Karpas-422 (cell line): ENCODE data around the gene CEP41. TPM values are rescaled to one million over a fixed set of nuclear protein-coding genes. Genes with fewer than 3 reads are reported as not detected.

Source experiments
- DNase-seq: peaks from one replicate; pipeline ENCODE4 v3.0.0-alpha.2; 2015
- H2AFZ ChIP-seq: fragments of 200-600 bp; sonication (generic); 2 replicates; pipeline ENCODE4 v1.6.1; 2014; ENCODE audit warnings: antibody characterized with exemption, low read length, mixed read lengths
- H3K27ac ChIP-seq: fragments of 200-600 bp; sonication (generic); 2 replicates; pipeline ENCODE4 v1.5.1; 2014; ENCODE audit warnings: mild to moderate bottlenecking, low read length, moderate library complexity
- H3K27me3 ChIP-seq: fragments of 200-600 bp; sonication (generic); 2 replicates; pipeline ENCODE4 v1.6.1; 2014; ENCODE audit warnings: low read length, mixed read lengths
- H3K36me3 ChIP-seq: fragments of 200-600 bp; sonication (generic); 2 replicates; pipeline ENCODE4 v1.6.1; 2014; ENCODE audit warnings: low read length, mixed read lengths; ENCODE audit not compliant: insufficient read depth
- H3K4me1 ChIP-seq: fragments of 200-600 bp; sonication (generic); 2 replicates; pipeline ENCODE4 v1.6.1; 2014; ENCODE audit warnings: mild to moderate bottlenecking, low read length, mixed read lengths
- H3K4me2 ChIP-seq: fragments of 200-600 bp; sonication (generic); 2 replicates; pipeline ENCODE4 v1.6.1; 2014; ENCODE audit warnings: low read length, low read depth, mild to moderate bottlenecking; ENCODE audit not compliant: poor library complexity, severe bottlenecking
- H3K4me3 ChIP-seq: fragments of 200-600 bp; sonication (generic); 2 replicates; pipeline ENCODE4 v1.5.1; 2014; ENCODE audit warnings: mild to moderate bottlenecking, antibody characterized with exemption, low read length, mixed read lengths
- H3K79me2 ChIP-seq: fragments of 200-600 bp; sonication (generic); 2 replicates; pipeline ENCODE4 v1.6.1; 2014; ENCODE audit warnings: mild to moderate bottlenecking, low read length, mixed read lengths
- H3K9ac ChIP-seq: fragments of 200-600 bp; sonication (generic); 2 replicates; pipeline ENCODE4 v1.6.0; 2014; ENCODE audit warnings: low read length
- H3K9me2 ChIP-seq: fragments of 200-600 bp; sonication (generic), shearing (Covaris generic); replicated peaks from 2 replicates; pipeline ENCODE4 v1.6.0; 2014; ENCODE audit warnings: mild to moderate bottlenecking, low read length, moderate library complexity; ENCODE audit not compliant: insufficient read depth
- H3K9me3 ChIP-seq: fragments of 300-700, 200-600 bp; sonication (generic); 2 replicates; pipeline ENCODE4 v1.6.1; 2014; ENCODE audit warnings: low read length, mixed read lengths
- H4K20me1 ChIP-seq: fragments of 200-600 bp; sonication (generic); 2 replicates; pipeline ENCODE4 v1.6.1; 2014; ENCODE audit warnings: mild to moderate bottlenecking, antibody characterized with exemption, low read length, low read depth; ENCODE audit not compliant: insufficient read depth
- total RNA-seq: library from RNA; depleted of rRNA; stranded (reverse); fragments of >200 nt; shearing (Covaris generic); gene quantifications from 2 replicates; pipeline ENCODE4 v1.2.3, GENCODE V29; 2014; ENCODE audit warnings: low replicate concordance

Gene CEP41
- total RNA-seq, 1 experiment from 2014 or later, result 7.3 TPM

GRCh38 chr7:130485734-130486113 is 44.9 kb upstream of the CEP41 start:
- Histone ChIP-seq H2AFZ (0 out of 2 replicates have a peak overlapping the region, but pooled peaks have one; percentile 25), H3K4me1 (peaks cover 29% of the 10 kb centered on the region), H3K9ac (no peak overlapping the region), H3K4me2 (peak overlapping the region; percentile 76), H3K27ac (no peak overlapping the region), H3K27me3 (no peaks in the 10 kb centered on the region), H3K9me2 (no peaks in the 10 kb centered on the region), H3K4me3 (peak overlapping the region; percentile 74; the same call in 1 of the 2 replicates), H3K36me3 (no peaks in the 10 kb centered on the region), H3K79me2 (peaks cover 29% of the 10 kb centered on the region), H3K9me3 (no peaks in the 10 kb centered on the region), H4K20me1 (no peaks in the 10 kb centered on the region)
- DNase-seq, result no peak

DNA sequence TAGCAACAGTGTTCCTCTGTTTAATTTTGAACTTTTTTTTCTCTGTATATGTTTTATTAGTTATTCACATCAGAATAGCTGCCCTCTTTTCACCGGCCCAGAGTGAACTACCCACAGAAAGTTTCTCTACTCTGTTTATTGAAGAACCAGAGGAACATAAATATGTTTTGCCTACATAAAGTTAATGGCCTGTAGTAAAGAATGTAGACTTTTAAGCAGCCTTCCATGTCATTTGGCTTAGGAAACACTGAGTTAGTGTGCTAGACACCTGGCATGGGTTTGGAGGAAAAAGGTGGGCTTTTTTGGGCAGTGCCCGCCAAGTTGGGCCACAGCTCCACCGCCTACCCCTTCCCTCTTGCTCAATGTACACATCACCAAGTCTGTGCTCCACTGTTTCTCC is 42.2 kb upstream of the CEP41 start:
- Histone ChIP-seq H3K27ac (no peak overlapping the region), H3K4me1 (peaks cover 23% of the 10 kb centered on the region), H3K4me3 (no peak overlapping the region), H3K36me3 (no peaks in the 10 kb centered on the region), H3K27me3 (no peaks in the 10 kb centered on the region; the same call in 1 of the 2 replicates), H2AFZ (no peak overlapping the region), H3K9me3 (no peaks in the 10 kb centered on the region), H3K9me2 (no peaks in the 10 kb centered on the region), H4K20me1 (no peaks in the 10 kb centered on the region), H3K79me2 (peaks cover 13% of the 10 kb centered on the region), H3K9ac (no peak overlapping the region), H3K4me2 (no peak overlapping the region)
- DNase-seq, result no peak

DNA sequence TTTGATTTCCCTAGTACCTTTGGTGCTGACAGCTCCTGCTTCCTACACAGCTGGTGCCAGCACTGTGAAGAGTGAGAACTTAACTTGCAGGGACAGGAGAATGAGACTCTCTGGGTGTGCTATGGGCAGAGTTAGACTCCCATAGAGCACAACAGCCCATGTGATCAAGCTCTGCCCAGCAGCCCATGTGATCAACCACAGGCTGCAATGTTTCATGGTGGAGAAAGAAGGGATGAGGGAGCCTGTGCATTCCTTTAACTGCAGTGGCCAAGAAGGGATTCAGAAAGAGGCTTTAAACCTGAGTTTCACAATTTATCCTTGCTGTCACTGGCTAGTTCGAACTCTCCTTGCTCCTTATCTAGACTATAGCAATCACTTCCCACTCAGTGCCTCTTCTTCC is 41.1 kb upstream of the CEP41 start:
- no peaks in the 10 kb centered on the region for H3K9me3 ChIP-seq
- H4K20me1 ChIP-seq, result no peaks in the 10 kb centered on the region
- no peak overlapping the region for H2AFZ ChIP-seq
- peaks cover 16% of the 10 kb centered on the region for H3K4me1 ChIP-seq
- no peaks in the 10 kb centered on the region for H3K9me2 ChIP-seq
- H3K27ac ChIP-seq, result no peak overlapping the region
- H3K9ac ChIP-seq, result no peak overlapping the region
- H3K27me3 ChIP-seq, result no peaks in the 10 kb centered on the region; the same call in 1 of the 2 replicates
- no peak overlapping the region for H3K4me2 ChIP-seq
- H3K79me2 ChIP-seq, result peaks cover 6% of the 10 kb centered on the region
- H3K4me3 ChIP-seq, result no peak overlapping the region
- DNase-seq, result no peak
- no peaks in the 10 kb centered on the region for H3K36me3 ChIP-seq

DNA sequence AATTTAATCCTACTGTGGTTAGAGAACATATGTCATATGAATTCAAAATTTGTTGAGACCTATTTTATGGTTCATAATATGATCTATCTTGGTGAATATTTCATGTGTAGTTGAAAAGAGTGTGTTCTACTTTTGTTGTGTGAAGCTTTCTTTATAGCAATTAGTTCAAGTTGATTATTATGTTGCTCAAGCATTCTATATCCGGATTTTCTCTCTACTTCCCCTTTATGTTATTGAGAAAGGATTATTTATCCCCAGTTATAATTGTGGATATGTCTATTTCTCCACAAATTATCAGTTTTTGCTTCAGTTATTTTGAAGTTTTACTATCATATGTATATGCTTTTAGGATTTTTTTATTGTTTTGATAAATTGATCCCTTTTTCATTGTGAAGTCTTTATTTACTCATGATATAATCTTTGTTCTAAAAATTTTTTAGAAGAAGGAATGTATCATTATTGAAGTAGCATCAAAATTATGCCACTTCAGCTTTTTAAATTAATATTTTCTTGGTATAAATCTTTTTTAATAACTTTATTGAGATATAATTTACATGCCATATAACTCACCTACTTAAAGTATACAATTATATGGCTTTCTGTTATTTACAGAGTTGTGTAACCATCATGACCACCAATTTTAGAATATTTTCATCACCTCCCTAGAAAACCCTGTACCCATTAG is 39.0 kb upstream of the CEP41 start:
- H3K9ac ChIP-seq, result no peak overlapping the region
- H2AFZ ChIP-seq, result no peak overlapping the region
- H3K79me2 ChIP-seq, result no peaks in the 10 kb centered on the region
- H3K9me2 ChIP-seq, result no peaks in the 10 kb centered on the region
- 0 out of 2 replicates have a peak, but pooled peaks cover 5% of the 10 kb centered on the region for H3K4me1 ChIP-seq
- H3K36me3 ChIP-seq, result no peaks in the 10 kb centered on the region
- no peaks in the 10 kb centered on the region for H3K9me3 ChIP-seq
- H3K4me2 ChIP-seq, result no peak overlapping the region
- H3K27ac ChIP-seq, result no peak overlapping the region
- H4K20me1 ChIP-seq, result no peaks in the 10 kb centered on the region
- no peak for DNase-seq
- no peaks in the 10 kb centered on the region; the same call in 1 of the 2 replicates for H3K27me3 ChIP-seq
- no peak overlapping the region for H3K4me3 ChIP-seq

GRCh38 chr7:130478991-130479390 is 38.2 kb upstream of the CEP41 start:
- Histone ChIP-seq H3K27ac (no peak overlapping the region), H3K27me3 (no peaks in the 10 kb centered on the region; the same call in 1 of the 2 replicates), H2AFZ (no peak overlapping the region), H3K36me3 (no peaks in the 10 kb centered on the region), H3K9ac (no peak overlapping the region), H3K9me3 (no peaks in the 10 kb centered on the region), H3K4me1 (no peaks in the 10 kb centered on the region), H3K9me2 (no peaks in the 10 kb centered on the region), H3K4me3 (no peak overlapping the region), H4K20me1 (no peaks in the 10 kb centered on the region), H3K79me2 (no peaks in the 10 kb centered on the region), H3K4me2 (no peak overlapping the region)
- no peak for DNase-seq

DNA sequence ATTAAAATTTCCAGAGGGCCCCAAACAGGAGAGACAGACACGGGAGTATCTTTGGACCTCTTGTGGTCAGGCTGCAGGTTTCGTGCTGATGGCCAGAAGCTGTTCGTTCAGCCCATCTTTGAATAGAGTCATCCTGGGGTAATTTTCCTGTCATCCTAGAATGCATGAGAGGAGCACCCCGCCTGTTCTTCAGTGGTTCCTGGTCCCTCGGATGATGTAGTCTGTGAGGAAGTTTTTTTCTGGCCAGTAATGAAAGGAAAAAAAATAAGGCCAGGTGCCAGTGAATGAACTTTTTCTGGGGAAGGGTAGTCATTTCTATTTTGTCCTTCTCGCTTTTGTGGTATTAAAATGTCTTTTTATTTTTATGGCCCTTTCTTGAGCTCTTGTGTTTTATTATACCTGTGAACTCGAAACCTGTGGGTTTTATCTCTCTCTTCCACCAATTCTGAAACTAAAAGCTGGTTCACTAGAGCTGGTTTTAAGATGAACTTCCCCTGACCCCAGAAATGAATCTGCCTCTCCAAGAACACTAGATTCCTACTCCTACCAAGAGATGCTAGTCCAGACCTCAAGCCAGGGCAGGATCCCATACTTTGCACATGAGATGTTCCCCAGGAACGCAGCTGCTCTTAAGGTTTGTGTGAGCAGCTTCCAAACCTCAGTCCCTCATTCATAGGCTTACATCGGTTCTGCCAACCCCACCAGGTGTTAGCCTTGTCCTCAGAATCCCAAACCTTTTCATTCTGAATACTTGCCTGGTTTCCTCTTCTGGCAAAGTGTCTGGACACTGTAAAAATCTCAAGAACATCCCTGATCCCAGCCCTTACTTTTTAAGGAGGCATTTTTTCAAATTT is 35.7 kb upstream of the CEP41 start:
- Histone ChIP-seq H3K9me3 (no peaks in the 10 kb centered on the region), H3K4me2 (no peak overlapping the region), H4K20me1 (no peaks in the 10 kb centered on the region), H3K9me2 (no peaks in the 10 kb centered on the region), H2AFZ (no peak overlapping the region), H3K36me3 (no peaks in the 10 kb centered on the region), H3K27ac (no peak overlapping the region), H3K79me2 (no peaks in the 10 kb centered on the region), H3K9ac (no peak overlapping the region), H3K27me3 (no peaks in the 10 kb centered on the region; the same call in 1 of the 2 replicates), H3K4me3 (no peak overlapping the region), H3K4me1 (peaks cover 5% of the 10 kb centered on the region; the same call in 1 of the 2 replicates)
- no peak for DNase-seq

- Histone ChIP-seq H4K20me1 (no peaks in the 10 kb centered on the region), H3K9me2 (no peaks in the 10 kb centered on the region), H3K4me1 (peaks cover 5% of the 10 kb centered on the region; the same call in 1 of the 2 replicates), H3K9me3 (no peaks in the 10 kb centered on the region), H3K4me3 (no peak overlapping the region), H3K9ac (no peak overlapping the region), H3K36me3 (no peaks in the 10 kb centered on the region), H2AFZ (no peak overlapping the region), H3K27me3 (no peaks in the 10 kb centered on the region; the same call in 1 of the 2 replicates), H3K79me2 (no peaks in the 10 kb centered on the region), H3K27ac (no peak overlapping the region), H3K4me2 (no peak overlapping the region)
- DNase-seq, result no peak
These were observed 35.0 kb upstream of the CEP41 start for GRCh38 chr7:130475776-130476175.

DNA sequence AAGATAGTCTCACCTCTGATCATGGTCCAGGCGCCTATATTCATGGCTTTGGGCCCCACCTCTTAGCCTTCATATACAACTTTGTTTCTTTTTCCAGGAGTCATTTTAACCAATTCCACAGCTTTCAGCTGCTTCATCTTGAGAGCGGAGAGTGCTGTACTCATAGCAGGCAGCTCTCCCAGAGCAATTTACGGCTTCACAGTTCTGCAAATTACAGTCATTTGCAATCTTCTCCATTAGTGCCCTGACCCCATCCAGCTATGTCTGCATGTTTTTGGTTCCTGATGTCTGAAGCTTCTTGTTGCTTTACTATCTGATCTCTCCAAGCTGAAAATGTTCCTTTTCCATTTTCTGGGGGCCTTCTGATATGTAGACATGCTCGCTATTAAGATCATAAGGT is 33.1 kb upstream of the CEP41 start:
- Histone ChIP-seq H3K36me3 (no peaks in the 10 kb centered on the region), H3K9ac (no peak overlapping the region), H3K9me3 (no peaks in the 10 kb centered on the region), H3K79me2 (no peaks in the 10 kb centered on the region), H3K27ac (no peak overlapping the region), H3K4me3 (no peak overlapping the region), H2AFZ (no peak overlapping the region), H4K20me1 (no peaks in the 10 kb centered on the region), H3K9me2 (no peaks in the 10 kb centered on the region), H3K27me3 (no peaks in the 10 kb centered on the region; the same call in 1 of the 2 replicates), H3K4me1 (peaks cover 5% of the 10 kb centered on the region; the same call in 1 of the 2 replicates), H3K4me2 (no peak overlapping the region)
- DNase-seq, result no peak
